Muscle of back (tissue), 13 donors: ENCODE data around the gene FGF4. TPM values are rescaled to one million over a fixed set of nuclear protein-coding genes. Genes with fewer than 3 reads are reported as not detected.

Experiments
- DNase-seq, 3 donors: peaks; one replicate each; pipeline versions ENCODE4 v3.0.0 to v3.0.0-alpha.2; 2013
- long read RNA-seq, 9 donors: transcript quantifications; one replicate each; lab custom pipeline, GENCODE V29; 2026
- polyA plus RNA-seq, 10 donors: library from polyadenylated mRNA; unstranded; fragments of 120-200 nt; gene quantifications; one replicate each; pipeline ENCODE4 v1.2.1, GENCODE V29; 2013; ENCODE audit not compliant: insufficient read length in 10 of 10

FGF4 gene
- polyA plus RNA-seq, result 10 to 100 TPM in 3 of 10 donors, 1 to 10 TPM in 7; 2.2 to 20.1 (median 8.7) TPM
- long read RNA-seq, donor 1, transcript FGF4-201 (3 exons, 3,233 nt), result major isoform, 7 of 7 reads
- long read RNA-seq, donor 1, partial matches to known transcripts, result 0 of 7 reads
- long read RNA-seq, donor 1, other reads (novel, unspliced or antisense), result 0 of 7 reads
- long read RNA-seq, donor 2, partial matches to known transcripts, result 0 of 1 reads
- long read RNA-seq, donor 2, other reads (novel, unspliced or antisense), result 0 of 1 reads
- long read RNA-seq, donor 3, result 0 reads
- long read RNA-seq, donor 4, partial matches to known transcripts, result 0 of 3 reads
- long read RNA-seq, donor 4, other reads (novel, unspliced or antisense), result 0 of 3 reads
- long read RNA-seq, donor 5, transcript FGF4-201 (3 exons, 3,233 nt), result major isoform, 7 of 7 reads
- long read RNA-seq, donor 5, partial matches to known transcripts, result 0 of 7 reads
- long read RNA-seq, donor 5, other reads (novel, unspliced or antisense), result 0 of 7 reads
- long read RNA-seq, donor 6, partial matches to known transcripts, result 0 of 3 reads
- long read RNA-seq, donor 6, other reads (novel, unspliced or antisense), result 0 of 3 reads
- long read RNA-seq, donor 7, transcript FGF4-201 (3 exons, 3,233 nt), result major isoform, 7 of 7 reads
- long read RNA-seq, donor 7, partial matches to known transcripts, result 0 of 7 reads
- long read RNA-seq, donor 7, other reads (novel, unspliced or antisense), result 0 of 7 reads
- long read RNA-seq, donor 8, result 0 reads
- long read RNA-seq, donor 9, result 0 reads

- no peak for DNase-seq
These were observed at the start of gene FGF4 for GRCh38 chr11:69775163-69775755. Gene FGF4, minus strand, starts transcription at chr11:69775341. Its CDS starts 257 bp downstream, at chr11:69775084.

GRCh38 chr11:69823641-69824265 is 48.6 kb upstream of the FGF4 start:
- no peak for DNase-seq

GRCh38 chr11:69822676-69823494 is 47.7 kb upstream of the FGF4 start:
- no peak for DNase-seq

GRCh38 chr11:69821511-69822040 is 46.4 kb upstream of the FGF4 start:
- no peak for DNase-seq

GRCh38 chr11:69820441-69820840 is 45.3 kb upstream of the FGF4 start:
- DNase-seq, result no peak

DNA sequence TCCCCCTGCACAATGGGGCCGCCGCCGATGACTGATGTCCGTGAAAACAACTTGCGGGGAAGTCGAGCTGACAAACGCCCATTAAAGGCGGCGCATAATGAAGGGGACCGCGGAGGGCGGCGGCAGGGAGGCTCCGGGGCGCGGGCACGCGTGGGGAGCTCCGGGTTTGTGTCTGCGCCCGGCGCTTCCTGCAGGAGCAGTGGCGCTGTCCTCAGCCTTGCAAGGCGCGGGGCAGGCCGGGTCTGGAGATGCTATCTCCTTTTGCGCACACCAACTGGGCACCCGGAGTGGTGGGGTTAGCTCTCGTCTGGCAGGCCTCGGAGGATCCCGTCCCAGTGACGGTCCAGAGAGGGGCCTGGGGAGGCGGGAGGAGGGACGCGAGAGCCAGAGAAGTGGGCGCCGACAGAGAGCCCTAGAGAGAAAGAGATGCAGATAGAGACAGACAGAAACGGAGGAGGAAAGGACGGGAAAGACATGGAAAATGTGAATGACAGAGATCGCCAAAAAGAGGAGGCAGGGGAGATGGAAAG is 44.5 kb upstream of the FGF4 start:
- DNase-seq, result no peak

- DNase-seq, result no peak
These were observed 43.7 kb upstream of the FGF4 start, which contains the start of gene FGF3 for GRCh38 chr11:69818603-69819441. Gene FGF3, minus strand, starts transcription at chr11:69819416. Its CDS starts 483 bp downstream, at chr11:69818933.

GRCh38 chr11:69818231-69818602 is 43.1 kb upstream of the FGF4 start:
- DNase-seq, result no peak

DNA sequence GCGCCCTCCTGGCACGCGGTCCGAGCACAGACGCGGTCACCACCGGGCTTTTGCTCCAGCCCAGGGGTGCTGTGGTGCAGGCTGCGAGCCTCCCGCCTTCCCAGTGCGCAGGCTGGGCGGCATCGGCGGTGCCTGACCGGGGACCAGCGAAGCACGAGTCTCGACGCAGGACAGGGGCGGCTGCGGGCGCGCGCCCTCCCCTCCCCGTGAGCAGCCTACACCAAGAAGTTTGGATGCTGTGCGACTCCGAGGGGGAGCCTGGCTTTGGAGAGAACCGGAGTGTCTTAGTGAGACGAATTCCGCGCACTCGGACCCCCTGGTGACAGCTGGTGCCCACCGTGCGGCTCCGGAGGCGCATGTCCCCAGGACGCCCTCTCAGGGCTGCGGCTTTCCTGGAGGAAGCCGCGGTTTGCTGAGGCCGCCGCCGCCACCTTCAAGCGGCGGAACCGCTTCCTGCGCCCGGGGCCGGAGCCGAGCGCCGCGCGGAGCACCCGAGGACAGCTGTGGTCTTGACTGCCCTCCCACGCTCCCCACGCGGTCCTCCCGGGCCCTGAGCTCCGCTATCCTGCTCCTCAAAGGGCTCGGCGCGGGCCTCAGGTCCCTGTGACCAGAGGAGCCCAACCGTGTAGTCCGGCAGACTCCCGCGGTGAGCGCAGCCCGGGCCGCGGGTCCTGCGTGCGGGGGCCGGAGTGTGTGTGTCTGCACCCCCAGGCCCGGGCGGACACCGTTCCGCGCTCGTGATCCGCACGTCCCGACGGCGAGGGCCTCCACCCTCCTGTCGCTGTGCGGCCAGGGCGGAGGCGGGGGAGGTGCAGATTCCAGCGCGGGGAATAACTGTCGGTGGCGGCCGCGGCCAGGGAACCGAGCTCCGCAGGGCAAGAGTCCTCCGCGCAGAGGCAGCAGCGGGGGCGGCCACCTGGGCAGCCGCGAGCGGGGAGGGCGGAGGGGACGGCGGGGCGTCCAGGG is 42.4 kb upstream of the FGF4 start:
- peak in 1 of 3 donors; percentile 42 for DNase-seq

DNA sequence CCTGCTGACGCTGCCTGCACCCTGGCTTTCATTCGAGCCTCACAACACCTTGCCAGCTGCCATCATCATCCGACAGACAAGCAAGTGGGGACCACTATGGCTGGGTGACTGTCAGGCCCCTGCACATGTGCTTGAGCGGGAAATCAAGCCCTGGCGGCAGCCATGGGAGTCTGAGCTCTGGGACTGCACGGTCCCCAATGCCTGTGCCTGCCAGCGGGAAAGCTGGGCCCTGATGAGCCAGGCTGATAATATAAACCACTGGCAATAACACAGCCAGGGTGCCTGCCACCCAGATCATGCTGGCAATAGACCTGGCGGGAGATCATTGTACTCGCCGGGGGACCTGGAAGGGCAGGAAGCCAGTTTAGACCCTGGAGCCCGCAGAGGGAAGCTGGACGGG is 41.5 kb upstream of the FGF4 start:
- no peak for DNase-seq

DNA sequence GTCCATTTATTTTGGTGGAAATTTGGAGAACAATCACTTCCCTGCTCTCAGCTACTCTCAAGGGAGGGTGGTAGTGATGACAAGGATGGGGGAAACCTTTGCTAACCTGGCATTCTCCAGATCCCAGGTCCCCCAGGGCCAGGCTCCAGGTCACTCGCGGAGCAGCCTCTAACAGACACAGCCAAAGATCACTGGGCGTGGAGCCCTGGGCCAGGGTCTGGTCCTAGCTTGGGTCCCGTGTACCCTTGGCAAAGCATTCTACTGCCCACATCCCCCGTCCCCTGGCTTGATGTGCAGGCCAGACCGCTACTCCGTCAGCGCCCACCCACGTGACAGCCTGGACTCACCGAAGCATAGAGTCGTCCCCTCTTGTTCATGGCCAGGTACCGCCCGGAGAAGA is 40.8 kb upstream of the FGF4 start:
- no peak for DNase-seq

DNA sequence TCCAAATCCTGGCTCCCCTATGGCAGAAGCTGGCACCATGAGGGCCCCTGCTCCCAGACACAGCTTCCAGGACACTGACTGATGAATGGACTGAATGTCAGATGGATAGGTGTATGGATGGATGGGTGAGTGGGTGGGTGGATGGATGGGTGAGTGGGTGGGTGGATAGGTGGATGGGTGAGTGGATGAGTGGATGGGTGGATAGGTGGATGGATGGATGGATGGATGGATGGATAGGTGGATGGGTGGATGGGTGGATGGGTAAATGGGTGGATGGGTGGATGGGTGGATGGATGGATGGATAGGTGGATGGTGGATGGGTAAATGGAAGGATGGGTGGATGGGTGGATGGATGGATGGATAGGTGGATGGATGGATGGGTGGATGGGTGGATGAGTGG is 39.8 kb upstream of the FGF4 start:
- no peak for DNase-seq

DNA sequence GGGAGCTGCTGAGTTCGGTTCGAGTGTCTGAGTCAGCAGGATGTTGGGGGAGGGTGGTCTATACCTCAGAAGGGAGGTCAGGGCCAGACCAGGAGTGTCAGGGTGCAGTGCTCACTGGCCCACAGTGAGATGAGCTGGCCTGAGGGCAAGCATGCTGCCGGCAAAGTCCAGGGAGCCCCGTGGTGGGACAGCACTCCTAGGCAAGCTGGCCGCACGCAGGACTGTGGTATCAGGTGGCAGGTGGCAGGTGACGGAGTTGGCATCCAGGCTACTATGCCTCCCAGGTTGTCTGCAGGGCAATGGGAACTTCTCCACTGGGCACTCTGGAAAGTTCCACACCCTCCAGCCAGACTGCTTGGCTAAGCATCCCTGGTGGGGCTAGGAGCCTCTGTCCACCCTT is 39.3 kb upstream of the FGF4 start:
- no peak for DNase-seq

DNA sequence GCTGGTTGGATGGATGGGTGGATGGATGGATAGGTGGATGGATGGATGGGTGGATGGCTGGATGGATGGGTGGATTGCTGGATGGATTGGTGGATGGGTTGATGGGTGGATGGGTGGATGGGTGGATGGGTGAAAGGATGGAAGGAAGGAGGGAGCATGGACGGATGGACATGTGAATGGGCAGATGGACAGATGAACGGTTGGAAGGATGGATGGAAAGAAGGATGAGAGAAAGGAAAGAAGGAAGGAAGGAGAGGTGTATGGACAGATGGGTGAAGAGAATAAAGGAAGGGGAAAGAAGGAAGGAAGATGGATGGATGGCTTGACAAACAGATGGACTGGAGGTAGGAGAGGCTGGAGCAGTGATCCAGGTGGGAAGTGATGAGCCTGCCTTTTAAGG is 38.7 kb upstream of the FGF4 start:
- no peak for DNase-seq

DNA sequence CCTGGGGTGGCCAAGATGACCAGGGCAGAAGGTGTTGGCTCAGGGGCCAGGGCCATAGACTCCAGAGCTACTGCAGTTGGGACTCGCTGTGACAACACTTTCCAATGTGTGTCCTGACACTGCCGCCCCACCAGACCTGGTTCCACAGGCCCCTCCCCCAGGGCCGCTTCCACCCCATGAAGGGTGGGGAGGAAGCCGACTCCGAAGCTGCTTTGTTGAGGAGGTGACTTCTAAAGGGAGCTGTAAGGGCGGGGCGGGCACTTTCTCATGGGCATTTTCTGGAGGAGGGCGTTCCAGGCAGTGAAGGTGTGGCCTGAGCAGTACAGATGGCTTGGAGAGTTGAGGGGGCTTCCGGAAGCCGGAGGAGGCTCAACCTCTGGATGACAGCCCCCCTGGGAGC is 37.8 kb upstream of the FGF4 start:
- DNase-seq, result no peak

DNA sequence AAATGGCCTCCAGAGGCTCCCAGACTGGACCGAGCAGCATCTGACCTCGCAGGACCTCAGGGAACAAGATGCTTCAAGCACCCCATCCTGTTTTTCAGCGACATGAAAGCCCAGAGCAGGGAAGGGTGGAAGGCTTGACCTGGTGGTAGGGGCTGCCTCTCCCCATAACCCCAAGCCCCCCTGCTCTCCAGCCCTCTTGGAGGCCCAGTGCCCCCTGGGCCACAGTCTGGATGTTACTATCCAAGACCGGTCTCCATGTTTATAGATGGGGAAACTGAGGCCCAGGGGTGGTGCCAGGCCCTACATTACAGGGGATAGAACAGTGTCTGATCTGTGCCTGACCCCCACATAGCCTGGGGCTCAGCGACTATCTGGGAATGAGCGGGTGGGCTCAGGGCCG is 37.1 kb upstream of the FGF4 start:
- DNase-seq, result no peak

GRCh38 chr11:69811431-69811830 is 36.3 kb upstream of the FGF4 start:
- no peak for DNase-seq

DNA sequence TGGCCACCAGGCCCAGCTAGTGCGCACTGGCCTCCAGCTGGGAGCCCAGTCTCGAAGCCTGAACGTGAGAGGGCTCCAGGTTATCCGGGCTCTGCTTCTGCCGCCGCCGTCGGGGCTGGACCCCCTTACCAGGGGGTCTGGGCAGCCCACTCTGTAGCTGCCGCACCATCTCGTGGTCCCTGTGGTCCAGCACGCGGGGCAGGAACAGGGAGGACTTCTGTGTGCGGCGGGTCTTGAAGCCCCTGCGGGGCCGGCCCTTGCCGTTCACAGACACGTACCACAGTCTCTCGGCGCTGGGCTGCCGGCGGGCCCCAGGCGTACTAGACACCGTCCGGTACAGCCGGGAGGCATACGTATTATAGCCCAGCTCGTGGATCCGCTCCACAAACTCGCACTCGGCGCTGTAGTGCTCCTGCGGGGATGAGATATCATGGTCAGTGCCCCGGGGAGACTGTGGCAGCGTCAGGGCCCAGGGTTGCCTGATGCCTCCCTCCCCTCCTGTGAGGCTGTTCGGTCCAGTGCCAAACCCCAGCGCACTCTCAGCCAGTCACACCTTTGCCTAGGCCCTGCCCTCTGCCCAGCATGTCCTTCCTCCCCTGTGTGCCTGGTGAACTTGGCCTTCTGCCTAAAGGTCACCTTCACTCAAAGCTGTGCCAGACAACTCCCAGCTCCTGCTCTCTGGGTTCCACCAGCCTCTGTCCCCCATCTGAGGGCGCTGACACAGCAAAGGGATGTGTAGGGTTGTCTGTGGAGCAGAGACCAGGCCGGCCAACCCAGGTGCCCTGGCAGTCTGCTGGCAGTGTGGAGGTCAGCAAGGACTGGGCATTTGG is 35.4 kb upstream of the FGF4 start:
- no peak for DNase-seq
